HG03175 (cell line): ENCODE measurements around the gene COPB1.

Experiments
- ATAC-seq: cut with Tn5 transposase; IDR thresholded peaks from one replicate; pipeline ENCODE4 v1.9.1; 2021; ENCODE audit warnings: mild to moderate bottlenecking, moderate library complexity; ENCODE audit not compliant: unreplicated experiment

Gene COPB1

GRCh38 chr11:14513800-14514199 is 14.2 kb upstream of the COPB1 start:
- no peak for ATAC-seq

- no peak for ATAC-seq
These were observed 6.9 kb upstream of the COPB1 start for GRCh38 chr11:14506532-14506931.

- ATAC-seq, result no peak
These were observed 3.4 kb upstream of the COPB1 start for GRCh38 chr11:14503023-14503422.

GRCh38 chr11:14502039-14502438 is 2.4 kb upstream of the COPB1 start:
- no peak for ATAC-seq

GRCh38 chr11:14500181-14500651 is 605 bp upstream of the COPB1 start:
- ATAC-seq, result peak; percentile 55

- ATAC-seq, result peak; percentile 29
These were observed 442 bp downstream of the COPB1 start for GRCh38 chr11:14499178-14499559.

GRCh38 chr11:14480716-14481115 is 18.9 kb downstream of the COPB1 start:
- no peak for ATAC-seq

- no peak for ATAC-seq
These were observed 28.5 kb downstream of the COPB1 start for GRCh38 chr11:14471127-14471526.

- no peak for ATAC-seq
These were observed 36.0 kb downstream of the COPB1 start for GRCh38 chr11:14463623-14464022.

- ATAC-seq, result no peak
These were observed 39.5 kb downstream of the COPB1 start for GRCh38 chr11:14460147-14460546.

GRCh38 chr11:14458377-14458776 is 41.2 kb downstream of the COPB1 start:
- no peak for ATAC-seq

- no peak for ATAC-seq
These were observed 43.8 kb downstream of the COPB1 start for GRCh38 chr11:14455648-14456430.

GRCh38 chr11:14454861-14455632 is 44.6 kb downstream of the COPB1 start:
- no peak for ATAC-seq

- ATAC-seq, result peak; percentile 83
These were observed 47.8 kb downstream of the COPB1 start for GRCh38 chr11:14451825-14452224.

GRCh38 chr11:14449302-14449714 is 50.3 kb downstream of the COPB1 start:
- ATAC-seq, result no peak

GRCh38 chr11:14448240-14448639 is 51.4 kb downstream of the COPB1 start:
- no peak for ATAC-seq

- peak; percentile 57 for ATAC-seq
These were observed 52.9 kb downstream of the COPB1 start for GRCh38 chr11:14446701-14447169.

- ATAC-seq, result no peak
These were observed 53.8 kb downstream of the COPB1 start for GRCh38 chr11:14445542-14446530.

- ATAC-seq, result no peak
These were observed 55.0 kb downstream of the COPB1 start for GRCh38 chr11:14444441-14445189.

GRCh38 chr11:14443638-14444037 is 56.0 kb downstream of the COPB1 start:
- ATAC-seq, result no peak
